ENCODE results near the gene GALK1. TPM values are rescaled to one million over a fixed set of nuclear protein-coding genes. Genes with fewer than 3 reads are reported as not detected.

The GALK1 gene
- polyA plus RNA-seq, 1 donor (not counting 4 experiments of a cell fraction or from before 2014, with no cell fraction given), result 1.3 TPM

DNA sequence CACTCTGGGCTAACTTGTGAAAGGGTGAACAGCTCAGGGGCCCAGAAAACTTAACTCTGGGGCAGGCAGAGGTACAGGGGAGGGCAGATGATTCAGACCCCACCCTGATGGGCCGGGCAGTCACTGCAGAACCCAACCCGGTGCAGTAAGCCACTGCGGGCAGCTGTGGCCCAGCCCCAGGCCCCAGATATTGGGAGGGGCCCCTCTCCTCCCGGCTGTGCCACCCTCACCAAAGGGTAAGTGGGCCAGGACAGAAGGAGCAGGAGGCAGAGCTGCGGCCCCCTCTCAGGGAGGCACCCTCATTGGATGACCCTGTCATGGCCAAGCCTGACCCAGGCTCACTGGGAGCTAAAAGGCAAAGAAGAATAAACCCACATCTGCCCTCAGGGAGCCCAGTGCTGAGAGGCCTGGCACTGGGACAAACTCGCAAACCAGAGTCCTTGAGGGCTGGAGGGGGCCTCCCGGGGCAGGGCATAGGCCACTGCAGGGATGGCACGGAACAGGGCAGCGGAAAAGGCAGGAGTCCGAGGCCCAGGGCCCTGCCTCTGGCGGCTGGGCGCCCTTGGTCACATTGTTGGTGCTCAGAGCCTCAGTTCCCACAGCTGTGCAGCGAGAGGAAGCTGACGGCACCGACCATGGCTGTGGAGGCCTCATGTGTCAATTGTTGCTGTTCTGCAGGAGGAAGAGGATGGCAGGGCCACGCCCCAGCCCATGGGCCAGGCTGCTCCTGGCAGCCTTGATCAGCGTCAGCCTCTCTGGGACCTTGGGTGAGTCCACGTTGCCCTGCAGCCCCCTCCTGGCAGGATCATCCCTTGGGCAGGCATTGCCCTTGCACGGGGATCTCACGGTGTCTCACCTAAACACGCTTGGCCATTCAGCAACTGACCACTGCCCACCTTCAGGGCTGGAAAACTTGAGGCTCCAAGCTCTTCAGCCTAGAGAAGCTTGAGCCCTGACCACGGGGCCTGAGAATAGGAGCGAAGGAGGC, 40.7 kb downstream of the GALK1 start:
- peaks cover 33% of the 10 kb centered on the region for H3K4me1 ChIP-seq (ENCODE audit: control insufficient read depth, extremely low read depth, insufficient read depth, low read length)
- no peak for TF ChIP-seq EZH2 (IDR thresholded peaks at IDR 0.05; ENCODE audit: low read length)
- TF ChIP-seq, protein P1, sequence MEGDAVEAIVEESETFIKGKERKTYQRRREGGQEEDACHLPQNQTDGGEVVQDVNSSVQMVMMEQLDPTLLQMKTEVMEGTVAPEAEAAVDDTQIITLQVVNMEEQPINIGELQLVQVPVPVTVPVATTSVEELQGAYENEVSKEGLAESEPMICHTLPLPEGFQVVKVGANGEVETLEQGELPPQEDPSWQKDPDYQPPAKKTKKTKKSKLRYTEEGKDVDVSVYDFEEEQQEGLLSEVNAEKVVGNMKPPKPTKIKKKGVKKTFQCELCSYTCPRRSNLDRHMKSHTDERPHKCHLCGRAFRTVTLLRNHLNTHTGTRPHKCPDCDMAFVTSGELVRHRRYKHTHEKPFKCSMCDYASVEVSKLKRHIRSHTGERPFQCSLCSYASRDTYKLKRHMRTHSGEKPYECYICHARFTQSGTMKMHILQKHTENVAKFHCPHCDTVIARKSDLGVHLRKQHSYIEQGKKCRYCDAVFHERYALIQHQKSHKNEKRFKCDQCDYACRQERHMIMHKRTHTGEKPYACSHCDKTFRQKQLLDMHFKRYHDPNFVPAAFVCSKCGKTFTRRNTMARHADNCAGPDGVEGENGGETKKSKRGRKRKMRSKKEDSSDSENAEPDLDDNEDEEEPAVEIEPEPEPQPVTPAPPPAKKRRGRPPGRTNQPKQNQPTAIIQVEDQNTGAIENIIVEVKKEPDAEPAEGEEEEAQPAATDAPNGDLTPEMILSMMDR (optimal IDR thresholded peaks at IDR 0.05 in 1 of 3, IDR thresholded peaks at IDR 0.05 in 1 of 3, conservative IDR thresholded peaks at IDR 0.05 in 1 of 3; ENCODE audit: extremely low read depth in 1 of 3, insufficient read depth in 2 of 3, low read length in 3 of 3), result no peak
- peaks cover 74% of the 10 kb centered on the region for H3K79me2 ChIP-seq (ENCODE audit: control insufficient read depth, insufficient read depth, low read length)
- peak overlapping the region; percentile 93 to 100 (median 100) for H3K4me3 ChIP-seq (ENCODE audit: control insufficient read depth in 2 of 3, extremely low read depth in 1 of 3, insufficient read depth in 2 of 3, low read depth in 1 of 3, low read length in 3 of 3)
- peaks cover 32 to 63% of the 10 kb centered on the region in 2 experiments for H3K36me3 ChIP-seq (ENCODE audit: control insufficient read depth in 2 of 2, extremely low read depth in 1 of 2, insufficient read depth in 2 of 2, low read length in 2 of 2)
- peak overlapping the region; percentile 94 for H3K27ac ChIP-seq (ENCODE audit: control insufficient read depth, insufficient read depth, low read length)
- no peaks in the 10 kb centered on the region for H3K27me3 ChIP-seq (ENCODE audit: control insufficient read depth, extremely low read depth, insufficient read depth, low read length)
- DNase-seq (ENCODE audit: low read depth, low spot score), result no peak
- peak; percentile 34 for FAIRE-seq
- H3K9ac ChIP-seq (ENCODE audit: control insufficient read depth, extremely low read depth, insufficient read depth, low read length), result peak overlapping the region; percentile 98
- H3K9me1 ChIP-seq (ENCODE audit: control insufficient read depth, extremely low read depth, insufficient read depth, low read length), result no peaks in the 10 kb centered on the region
- H4K20me1 ChIP-seq (ENCODE audit: control insufficient read depth, extremely low read depth, insufficient read depth, low read length), result peaks cover 44% of the 10 kb centered on the region
- peak overlapping the region; percentile 93 for H3K4me2 ChIP-seq (ENCODE audit: control insufficient read depth, extremely low read depth, insufficient read depth, low read depth, low read length)
- no peak overlapping the region for H2AFZ ChIP-seq (ENCODE audit: control insufficient read depth, low read length)
- H3K9me3 ChIP-seq (ENCODE audit: control insufficient read depth, low read depth, low read length), result no peaks in the 10 kb centered on the region
- dilution Hi-C loops (cut with MboI; ENCODE audit: extremely low pct_ligation_motif_present, low sequenced_read_pairs), result loop anchor here (10.0 kb wide), 1 partner anchor 50 kb away; no protein-coding TSS in a partner anchor

- H3K4me2 ChIP-seq (ENCODE audit: control insufficient read depth, extremely low read depth, insufficient read depth, low read depth, low read length), result peak overlapping the region; percentile 93
- peak overlapping the region; percentile 98 for H3K9ac ChIP-seq (ENCODE audit: control insufficient read depth, extremely low read depth, insufficient read depth, low read length)
Measured at GRCh38 chr17:75723171-75723930, 41.6 kb downstream of the GALK1 start.

More at GRCh38 chr17:75723171-75723930, 41.6 kb downstream of the GALK1 start:
- Histone ChIP-seq H3K9me3 (ENCODE audit: control insufficient read depth, low read depth, low read length) (no peaks in the 10 kb centered on the region), H3K9me1 (ENCODE audit: control insufficient read depth, extremely low read depth, insufficient read depth, low read length) (no peaks in the 10 kb centered on the region), H3K79me2 (ENCODE audit: control insufficient read depth, insufficient read depth, low read length) (peaks cover 69% of the 10 kb centered on the region), H3K27ac (ENCODE audit: control insufficient read depth, insufficient read depth, low read length) (peak overlapping the region; percentile 94), H3K4me3 (ENCODE audit: control insufficient read depth in 2 of 3, extremely low read depth in 1 of 3, insufficient read depth in 2 of 3, low read depth in 1 of 3, low read length in 3 of 3) (peak overlapping the region; percentile 93 to 100 (median 100)), H3K36me3 (ENCODE audit: control insufficient read depth in 2 of 2, extremely low read depth in 1 of 2, insufficient read depth in 2 of 2, low read length in 2 of 2) (peaks cover 29 to 58% of the 10 kb centered on the region in 2 experiments), H4K20me1 (ENCODE audit: control insufficient read depth, extremely low read depth, insufficient read depth, low read length) (peaks cover 40% of the 10 kb centered on the region), H2AFZ (ENCODE audit: control insufficient read depth, low read length) (no peak overlapping the region), H3K4me1 (ENCODE audit: control insufficient read depth, extremely low read depth, insufficient read depth, low read length) (peaks cover 33% of the 10 kb centered on the region), H3K27me3 (ENCODE audit: control insufficient read depth, extremely low read depth, insufficient read depth, low read length) (no peaks in the 10 kb centered on the region)
- DNase-seq (ENCODE audit: low read depth, low spot score), result no peak
- FAIRE-seq, result peak; percentile 9
- TF ChIP-seq, protein P1 (optimal IDR thresholded peaks at IDR 0.05 in 1 of 3, IDR thresholded peaks at IDR 0.05 in 1 of 3, conservative IDR thresholded peaks at IDR 0.05 in 1 of 3; ENCODE audit: extremely low read depth in 1 of 3, insufficient read depth in 2 of 3, low read length in 3 of 3), result no peak
- TF ChIP-seq EZH2 (IDR thresholded peaks at IDR 0.05; ENCODE audit: low read length), result no peak
- dilution Hi-C loops (cut with MboI; ENCODE audit: extremely low pct_ligation_motif_present, low sequenced_read_pairs), result loop anchor here (10.0 kb wide), 1 partner anchor 49 kb away; no protein-coding TSS in a partner anchor
